ENCODE measurements around the gene PHF14. TPM values are rescaled to one million over a fixed set of nuclear protein-coding genes. Genes with fewer than 3 reads are reported as not detected.

PHF14 gene
- total and polyA plus RNA-seq, 8 donors, result 18.9 to 140 (median 69.6) TPM

- Histone ChIP-seq H3K4me3 (no peak overlapping the region), H3K9me3 (no peaks in the 10 kb centered on the region), H3K27ac (no peak overlapping the region), H3K27me3 (no peaks in the 10 kb centered on the region), H3K36me3 (no peaks in the 10 kb centered on the region), H3K4me1 (peaks cover 0 to 20% (median 13%) of the 10 kb centered on the region in 4 donors)
- no peak for TF ChIP-seq EP300 (IDR thresholded peaks at IDR 0.05)
- TF ChIP-seq POLR2AphosphoS5 (IDR thresholded peaks at IDR 0.05), result no peak
- WGBS, 5 donors, result 44 to 68% (median 58%) methylated on average over 3 of the region's 3 CpGs
- intact Hi-C loops (cut with DNase I; ENCODE audit: low total_unique reads), result no loop called here
- DNase-seq, result no peak
These were observed 217.4 kb downstream of the PHF14 start for GRCh38 chr7:11191081-11191480.

- Histone ChIP-seq H3K27ac (peak overlapping the region in 1 of 5 donors; percentile 24), H3K4me3 (no peak overlapping the region), H3K36me3 (no peaks in the 10 kb centered on the region), H3K4me1 (peaks cover 0 to 20% (median 13%) of the 10 kb centered on the region in 4 donors), H3K27me3 (no peaks in the 10 kb centered on the region), H3K9me3 (no peaks in the 10 kb centered on the region)
- intact Hi-C loops (cut with DNase I; ENCODE audit: low total_unique reads), result no loop called here
- WGBS, 5 donors, result 36 to 59% (median 47%) methylated on average over 4 of the region's 4 CpGs
- TF ChIP-seq EP300 (IDR thresholded peaks at IDR 0.05) (no peak), CTCF (IDR thresholded peaks at IDR 0.05) (no peak), POLR2AphosphoS5 (IDR thresholded peaks at IDR 0.05) (no peak), POLR2A (IDR thresholded peaks at IDR 0.05) (no peak)
- no peak for DNase-seq
These were observed 218.0 kb downstream of the PHF14 start for GRCh38 chr7:11191574-11192220.

- no peaks in the 10 kb centered on the region for H3K9me3 ChIP-seq
- peaks cover 0 to 20% (median 13%) of the 10 kb centered on the region in 4 donors for H3K4me1 ChIP-seq
- WGBS, 5 donors, result 56 to 73% (median 62%) methylated on average over 5 of the region's 5 CpGs
- no peaks in the 10 kb centered on the region for H3K27me3 ChIP-seq
- DNase-seq, result no peak
- intact Hi-C loops (cut with DNase I; ENCODE audit: low total_unique reads), result no loop called here
- peak overlapping the region in 3 of 5 donors; percentile 37 to 69 (median 55) for H3K27ac ChIP-seq
- H3K4me3 ChIP-seq, result peak overlapping the region in 1 of 4 donors; percentile 37
- TF ChIP-seq POLR2AphosphoS5 (IDR thresholded peaks at IDR 0.05) (no peak), CTCF (IDR thresholded peaks at IDR 0.05) (no peak), EP300 (IDR thresholded peaks at IDR 0.05) (no peak), POLR2A (IDR thresholded peaks at IDR 0.05) (no peak)
- no peaks in the 10 kb centered on the region for H3K36me3 ChIP-seq
These were observed 218.8 kb downstream of the PHF14 start for GRCh38 chr7:11192506-11192905.

GRCh38 chr7:11193131-11193867 is 219.6 kb downstream of the PHF14 start:
- Histone ChIP-seq H3K27me3 (no peaks in the 10 kb centered on the region), H3K36me3 (no peaks in the 10 kb centered on the region), H3K4me3 (peak overlapping the region; percentile 26 to 37 (median 34)), H3K9me3 (no peaks in the 10 kb centered on the region), H3K27ac (peak overlapping the region in 4 of 5 donors; percentile 32 to 69 (median 46)), H3K4me1 (peaks cover 0 to 20% (median 13%) of the 10 kb centered on the region in 4 donors)
- 14 to 20% (median 16%) methylated on average over 17 of the region's 17 CpGs for WGBS, 5 donors
- TF ChIP-seq CTCF (IDR thresholded peaks at IDR 0.05) (no peak), POLR2A (IDR thresholded peaks at IDR 0.05) (no peak), EP300 (IDR thresholded peaks at IDR 0.05) (no peak), POLR2AphosphoS5 (IDR thresholded peaks at IDR 0.05) (no peak)
- intact Hi-C loops (cut with DNase I; ENCODE audit: low total_unique reads), result no loop called here
- DNase-seq, result peak; percentile 51 to 54
